ENCODE data around the gene TREML4. TPM values are rescaled to one million over a fixed set of nuclear protein-coding genes. Genes with fewer than 3 reads are reported as not detected.

Gene TREML4
- total and polyA plus RNA-seq, 10 donors: 0.44 to 2.2 TPM; not detected in 8

DNA sequence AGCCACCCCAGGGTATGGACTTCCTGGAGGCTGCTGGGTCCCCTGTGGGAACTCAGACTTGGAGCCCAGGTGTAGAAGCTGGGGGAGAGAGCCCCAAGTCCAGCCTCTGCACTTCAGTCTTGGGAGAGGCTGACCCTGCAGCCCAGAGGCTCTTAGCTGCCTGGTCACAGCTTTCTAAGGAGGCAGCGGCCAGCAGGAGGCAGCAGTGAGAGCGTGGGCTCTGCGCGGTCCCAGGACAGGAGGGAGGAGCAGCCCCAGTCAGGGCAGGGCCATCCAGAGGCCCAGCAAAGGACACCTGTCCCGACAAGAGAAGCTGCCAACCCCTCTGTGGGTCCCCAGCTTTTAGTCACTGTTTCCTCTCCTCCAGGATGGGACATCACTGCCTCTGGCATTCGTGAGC is 36.6 kb upstream of the TREML4 start:
- H3K27me3 ChIP-seq (replicated peaks in 1 of 7): peaks cover 0 to 4% (median 0%) of the 10 kb centered on the region in 7 donors
- peaks cover 0 to 61% (median 3%) of the 10 kb centered on the region in 6 donors for H3K4me1 ChIP-seq
- peaks cover 0 to 19% (median 13%) of the 10 kb centered on the region in 8 donors for H3K9me3 ChIP-seq
- H3K4me3 ChIP-seq: no peak overlapping the region
- DNase-seq: peak; percentile 85
- intact Hi-C loops (cut with DNase I; ENCODE audit: low total_unique reads): no loop called here
- 24 to 51% (median 34%) methylated on average over 5 to 6 of the region's 6 CpGs for WGBS, 5 donors
- H3K27ac ChIP-seq: peak overlapping the region in 1 of 8 donors; percentile 30
- TF ChIP-seq, protein P1, sequence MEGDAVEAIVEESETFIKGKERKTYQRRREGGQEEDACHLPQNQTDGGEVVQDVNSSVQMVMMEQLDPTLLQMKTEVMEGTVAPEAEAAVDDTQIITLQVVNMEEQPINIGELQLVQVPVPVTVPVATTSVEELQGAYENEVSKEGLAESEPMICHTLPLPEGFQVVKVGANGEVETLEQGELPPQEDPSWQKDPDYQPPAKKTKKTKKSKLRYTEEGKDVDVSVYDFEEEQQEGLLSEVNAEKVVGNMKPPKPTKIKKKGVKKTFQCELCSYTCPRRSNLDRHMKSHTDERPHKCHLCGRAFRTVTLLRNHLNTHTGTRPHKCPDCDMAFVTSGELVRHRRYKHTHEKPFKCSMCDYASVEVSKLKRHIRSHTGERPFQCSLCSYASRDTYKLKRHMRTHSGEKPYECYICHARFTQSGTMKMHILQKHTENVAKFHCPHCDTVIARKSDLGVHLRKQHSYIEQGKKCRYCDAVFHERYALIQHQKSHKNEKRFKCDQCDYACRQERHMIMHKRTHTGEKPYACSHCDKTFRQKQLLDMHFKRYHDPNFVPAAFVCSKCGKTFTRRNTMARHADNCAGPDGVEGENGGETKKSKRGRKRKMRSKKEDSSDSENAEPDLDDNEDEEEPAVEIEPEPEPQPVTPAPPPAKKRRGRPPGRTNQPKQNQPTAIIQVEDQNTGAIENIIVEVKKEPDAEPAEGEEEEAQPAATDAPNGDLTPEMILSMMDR (IDR thresholded peaks at IDR 0.05 in 8 of 11, conservative IDR thresholded peaks at IDR 0.05 in 3 of 11): peak in 10 of 11 experiments; percentile 6 to 77 (median 36)
- TF ChIP-seq POLR2AphosphoS5 (IDR thresholded peaks at IDR 0.05): peak in 2 of 3 donors; percentile 8 to 66
- TF ChIP-seq POLR2A (IDR thresholded peaks at IDR 0.05): no peak
- H3K36me3 ChIP-seq: peaks cover 0 to 62% (median 5%) of the 10 kb centered on the region in 6 donors

DNA sequence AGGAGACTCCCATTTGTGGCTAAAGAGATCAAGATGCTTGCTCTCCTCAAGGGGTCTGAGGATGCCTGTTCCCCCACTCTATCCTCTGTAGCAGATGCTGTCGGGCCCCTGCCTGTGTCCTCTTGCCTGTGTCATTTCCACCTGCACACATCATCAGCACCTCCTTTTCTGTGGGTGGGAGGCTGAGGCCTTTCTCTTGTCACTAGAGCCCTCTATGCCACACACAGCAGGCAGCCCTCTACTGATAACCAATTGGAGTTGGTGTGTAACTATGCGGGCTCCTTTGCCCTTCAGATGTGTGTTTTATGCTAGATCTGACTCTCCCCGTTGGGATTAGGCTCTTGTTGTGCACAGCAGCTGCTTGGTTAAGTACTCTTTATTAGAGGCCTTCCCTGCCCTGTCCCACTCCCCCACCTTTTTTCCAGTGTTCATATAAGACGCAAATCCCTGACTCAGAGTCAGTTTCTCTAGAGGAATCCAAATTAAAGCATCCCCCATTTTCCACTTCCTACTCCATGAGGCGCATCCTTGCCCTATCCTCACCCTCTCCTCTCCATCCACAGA is 34.9 kb upstream of the TREML4 start:
- TF ChIP-seq, protein P1 (IDR thresholded peaks at IDR 0.05 in 8 of 11, conservative IDR thresholded peaks at IDR 0.05 in 3 of 11): no peak
- TF ChIP-seq POLR2AphosphoS5 (IDR thresholded peaks at IDR 0.05): no peak
- no peak for TF ChIP-seq POLR2A (IDR thresholded peaks at IDR 0.05)
- H3K9me3 ChIP-seq: peaks cover 0 to 19% (median 13%) of the 10 kb centered on the region in 8 donors
- H3K4me1 ChIP-seq: peaks cover 0 to 67% (median 3%) of the 10 kb centered on the region in 6 donors
- peaks cover 0 to 4% (median 0%) of the 10 kb centered on the region in 7 donors for H3K27me3 ChIP-seq (replicated peaks in 1 of 7)
- no peak for DNase-seq
- 77 to 85% (median 82%) methylated on average over 5 of the region's 5 CpGs for WGBS, 5 donors
- no peak overlapping the region for H3K4me3 ChIP-seq
- intact Hi-C loops (cut with DNase I; ENCODE audit: low total_unique reads): no loop called here
- H3K27ac ChIP-seq: peak overlapping the region in 1 of 8 donors; percentile 54
- peaks cover 0 to 77% (median 5%) of the 10 kb centered on the region in 6 donors for H3K36me3 ChIP-seq

DNA sequence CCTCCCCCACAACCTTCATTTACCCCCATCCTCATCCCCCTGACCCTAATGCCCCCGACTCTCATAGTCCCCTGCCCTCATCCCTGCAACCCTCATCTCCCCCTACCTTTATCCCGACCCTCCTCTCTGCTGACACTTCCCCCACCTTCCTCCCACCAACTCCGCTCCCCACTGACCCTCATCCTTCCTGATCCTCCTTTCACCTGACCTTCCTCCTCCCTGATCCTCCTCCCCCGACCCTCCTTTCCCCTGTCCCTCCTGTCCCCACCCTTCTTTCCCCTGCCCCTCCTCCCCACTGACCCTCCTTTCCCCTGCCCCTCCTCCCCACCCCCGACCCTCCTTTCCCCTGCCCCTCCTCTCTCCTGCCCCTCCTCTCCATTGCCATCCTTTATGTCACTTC is 34.3 kb upstream of the TREML4 start:
- peak overlapping the region in 1 of 8 donors; percentile 54 for H3K27ac ChIP-seq
- H3K36me3 ChIP-seq: peaks cover 0 to 77% (median 5%) of the 10 kb centered on the region in 6 donors
- H3K4me3 ChIP-seq: no peak overlapping the region
- intact Hi-C loops (cut with DNase I; ENCODE audit: low total_unique reads): no loop called here
- H3K9me3 ChIP-seq: peaks cover 0 to 19% (median 13%) of the 10 kb centered on the region in 8 donors
- 56 to 72% (median 67%) methylated on average over 5 of the region's 5 CpGs for WGBS, 5 donors
- TF ChIP-seq, protein P1 (IDR thresholded peaks at IDR 0.05 in 8 of 11, conservative IDR thresholded peaks at IDR 0.05 in 3 of 11): no peak
- TF ChIP-seq POLR2A (IDR thresholded peaks at IDR 0.05): no peak
- TF ChIP-seq POLR2AphosphoS5 (IDR thresholded peaks at IDR 0.05): no peak
- H3K27me3 ChIP-seq (replicated peaks in 1 of 7): peaks cover 0 to 4% (median 0%) of the 10 kb centered on the region in 7 donors
- peaks cover 0 to 68% (median 6%) of the 10 kb centered on the region in 6 donors for H3K4me1 ChIP-seq
- no peak for DNase-seq

DNA sequence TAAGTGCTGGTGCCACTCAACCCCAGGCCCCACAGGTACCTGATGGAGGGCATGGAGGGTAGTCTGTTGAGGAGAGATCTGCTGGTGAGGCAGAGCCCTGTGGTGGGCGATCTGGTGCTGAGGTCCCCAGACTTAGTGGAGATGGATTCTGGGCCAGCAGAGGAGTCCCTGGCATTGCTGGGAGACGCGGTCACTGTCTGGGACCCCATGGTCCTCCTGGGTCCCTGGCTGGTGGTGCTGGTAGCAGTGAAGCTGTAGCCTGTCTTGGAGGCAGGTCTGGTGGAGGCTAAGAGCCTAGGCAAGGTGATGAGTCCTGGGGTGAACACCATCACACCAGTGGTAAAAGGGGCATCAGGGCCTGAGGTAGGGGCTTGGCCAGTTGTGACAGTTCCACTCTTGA is 33.8 kb upstream of the TREML4 start:
- Histone ChIP-seq H3K9me3 (peaks cover 0 to 14% (median 10%) of the 10 kb centered on the region in 8 donors), H3K27me3 (replicated peaks in 1 of 7) (peaks cover 0 to 4% (median 0%) of the 10 kb centered on the region in 7 donors), H3K4me1 (peaks cover 0 to 70% (median 12%) of the 10 kb centered on the region in 6 donors), H3K27ac (peak overlapping the region in 2 of 8 donors; percentile 3 to 54), H3K4me3 (no peak overlapping the region), H3K36me3 (peaks cover 0 to 77% (median 5%) of the 10 kb centered on the region in 6 donors)
- intact Hi-C loops (cut with DNase I; ENCODE audit: low total_unique reads): no loop called here
- TF ChIP-seq, protein P1 (IDR thresholded peaks at IDR 0.05 in 8 of 11, conservative IDR thresholded peaks at IDR 0.05 in 3 of 11): no peak
- TF ChIP-seq POLR2AphosphoS5 (IDR thresholded peaks at IDR 0.05) (no peak), POLR2A (IDR thresholded peaks at IDR 0.05) (no peak)
- WGBS, 5 donors: 90 to 100% (median 96%) methylated on average over 1 to 3 of the region's 3 CpGs
- DNase-seq: no peak
